Measurements from ENCODE around the gene CHGA.

DNA sequence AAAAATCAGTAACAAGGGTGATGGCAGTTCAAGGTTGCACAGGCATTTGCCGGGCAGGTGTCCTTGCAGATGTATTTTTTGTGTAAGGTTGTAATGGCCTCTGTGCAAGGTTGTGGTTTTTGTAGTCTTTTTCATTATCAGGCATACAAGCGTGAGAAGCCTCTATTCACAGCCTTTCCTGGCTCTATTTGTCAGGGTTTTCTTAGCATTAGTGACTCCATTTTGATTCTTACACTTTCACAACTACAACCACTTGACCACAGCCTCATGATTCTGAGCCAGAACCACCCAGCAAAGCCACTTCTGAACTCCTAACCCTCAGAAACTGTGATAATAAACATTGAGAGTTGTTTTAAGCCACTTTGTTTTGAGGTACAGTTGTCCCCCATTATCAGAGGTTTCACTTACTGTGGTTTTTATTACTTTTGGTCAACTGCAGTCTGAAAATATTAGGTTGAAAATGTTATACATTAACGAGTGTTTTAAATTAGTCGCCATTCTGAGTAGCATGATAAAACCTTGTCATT is 27.5 kb upstream of the CHGA start:
- TF ChIP-seq EZH2 (IDR thresholded peaks at IDR 0.05; ENCODE audit: borderline replicate concordance, insufficient read depth, low read length, poor library complexity, severe bottlenecking) (no peak), CTCF (IDR thresholded peaks at IDR 0.05; ENCODE audit: poor library complexity, severe bottlenecking) (no peak), RAD21 (conservative IDR thresholded peaks at IDR 0.05) (no peak), MXI1 (conservative IDR thresholded peaks at IDR 0.05; ENCODE audit: poor library complexity, severe bottlenecking) (no peak), SMC3 (conservative IDR thresholded peaks at IDR 0.05; ENCODE audit: poor library complexity) (no peak)

All from neural cell (in vitro differentiated cells).